A673 (cell line): ENCODE data around the gene CCIN.

ENCODE experiments used
- EZH2 ChIP-seq: fragments of 200-600 bp; sonication (generic); IDR thresholded peaks from 2 replicates; pipeline ENCODE4 v1.6.1; 2017; ENCODE audit warnings: borderline replicate concordance, low read depth, mild to moderate bottlenecking, mixed read lengths, antibody characterized with exemption, low read length; ENCODE audit not compliant: poor library complexity, severe bottlenecking
- TF ChIP-seq, protein P1 (sequence below): fragments of 300-800, 200-600 bp; sonication (generic); conservative IDR thresholded peaks from 2 replicates; pipeline ENCODE4 v1.5.1; 2017; ENCODE audit warnings: low read depth, mild to moderate bottlenecking, antibody characterized with exemption, low read length, moderate library complexity, mixed read lengths

DNA sequence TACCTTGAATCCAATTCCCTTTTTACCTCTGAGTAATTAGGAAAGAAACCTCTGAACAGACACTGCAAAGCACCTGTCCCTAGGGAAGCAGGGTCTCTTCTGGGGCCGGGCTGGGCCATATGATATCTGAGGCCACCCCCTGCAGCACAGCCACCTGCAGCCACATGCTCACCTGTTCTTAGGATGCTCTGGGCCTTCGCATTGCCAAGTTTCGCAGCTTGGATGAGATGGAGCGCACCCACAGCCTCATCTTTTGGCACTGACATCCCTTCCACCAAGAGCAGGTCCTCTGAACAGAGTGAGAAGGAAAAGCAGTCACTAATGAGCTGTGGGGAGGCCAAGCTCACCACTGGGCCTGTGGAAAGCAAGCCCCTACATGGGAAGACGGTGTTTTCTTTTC, 48.8 kb downstream of the CCIN start:
- TF ChIP-seq, protein P1, sequence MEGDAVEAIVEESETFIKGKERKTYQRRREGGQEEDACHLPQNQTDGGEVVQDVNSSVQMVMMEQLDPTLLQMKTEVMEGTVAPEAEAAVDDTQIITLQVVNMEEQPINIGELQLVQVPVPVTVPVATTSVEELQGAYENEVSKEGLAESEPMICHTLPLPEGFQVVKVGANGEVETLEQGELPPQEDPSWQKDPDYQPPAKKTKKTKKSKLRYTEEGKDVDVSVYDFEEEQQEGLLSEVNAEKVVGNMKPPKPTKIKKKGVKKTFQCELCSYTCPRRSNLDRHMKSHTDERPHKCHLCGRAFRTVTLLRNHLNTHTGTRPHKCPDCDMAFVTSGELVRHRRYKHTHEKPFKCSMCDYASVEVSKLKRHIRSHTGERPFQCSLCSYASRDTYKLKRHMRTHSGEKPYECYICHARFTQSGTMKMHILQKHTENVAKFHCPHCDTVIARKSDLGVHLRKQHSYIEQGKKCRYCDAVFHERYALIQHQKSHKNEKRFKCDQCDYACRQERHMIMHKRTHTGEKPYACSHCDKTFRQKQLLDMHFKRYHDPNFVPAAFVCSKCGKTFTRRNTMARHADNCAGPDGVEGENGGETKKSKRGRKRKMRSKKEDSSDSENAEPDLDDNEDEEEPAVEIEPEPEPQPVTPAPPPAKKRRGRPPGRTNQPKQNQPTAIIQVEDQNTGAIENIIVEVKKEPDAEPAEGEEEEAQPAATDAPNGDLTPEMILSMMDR = no peak
- no peak for TF ChIP-seq EZH2
